Endothelial cell of umbilical vein (primary cell): ENCODE measurements around the gene DLGAP4.

Experiments used
- CTCF ChIP-seq, 2 donors: IDR thresholded peaks; 1 replicate in 1 of 2; 2 replicates in 1 of 2; pipeline ENCODE4 v1.5.1; 2011; ENCODE audit warnings: low read length in 2 of 2, mild to moderate bottlenecking in 2 of 2, moderate library complexity in 2 of 2, control low read depth in 1 of 2, inconsistent platforms in 1 of 2, low read depth in 1 of 2; ENCODE audit not compliant: insufficient read depth in 1 of 2; ENCODE audit errors: extremely low read depth in 1 of 2
- EZH2 ChIP-seq: IDR thresholded peaks from 2 replicates; pipeline ENCODE4 v1.6.1; 2012; ENCODE audit warnings: borderline replicate concordance, low read depth, mild to moderate bottlenecking, moderate library complexity, low read length, inconsistent platforms; ENCODE audit not compliant: severe bottlenecking
- MAX ChIP-seq: IDR thresholded peaks from 2 replicates; pipeline ENCODE4 v1.6.1; 2011; ENCODE audit not compliant: insufficient read depth, insufficient read length
- MYC ChIP-seq: IDR thresholded peaks from one replicate; pipeline ENCODE4 v1.6.1; 2011; ENCODE audit warnings: mild to moderate bottlenecking, low read depth, low read length
- POLR2A ChIP-seq: IDR thresholded peaks from 2 replicates; pipeline ENCODE4 v1.6.1; 2012; ENCODE audit warnings: low read depth, mild to moderate bottlenecking, control low read depth, low read length
- POLR2AphosphoS5 ChIP-seq: IDR thresholded peaks from 2 replicates; pipeline ENCODE4 v1.6.1; 2012; ENCODE audit warnings: low read depth, mild to moderate bottlenecking, control low read depth, low read length, moderate library complexity; ENCODE audit not compliant: insufficient read depth

GRCh38 chr20:36526521-36527011 lies 220.4 kb downstream of the DLGAP4 start:
- TF ChIP-seq CTCF (IDR thresholded peaks at IDR 0.05; ENCODE audit: extremely low read depth in 1 of 2, insufficient read depth in 1 of 2, low read depth in 1 of 2, low read length in 2 of 2): no peak
- TF ChIP-seq EZH2: no peak
- TF ChIP-seq POLR2A: no peak
- no peak for TF ChIP-seq MAX
- TF ChIP-seq MYC: no peak
- TF ChIP-seq POLR2AphosphoS5: no peak
